ENCODE data around the gene PLEKHA5.

Gene PLEKHA5

DNA sequence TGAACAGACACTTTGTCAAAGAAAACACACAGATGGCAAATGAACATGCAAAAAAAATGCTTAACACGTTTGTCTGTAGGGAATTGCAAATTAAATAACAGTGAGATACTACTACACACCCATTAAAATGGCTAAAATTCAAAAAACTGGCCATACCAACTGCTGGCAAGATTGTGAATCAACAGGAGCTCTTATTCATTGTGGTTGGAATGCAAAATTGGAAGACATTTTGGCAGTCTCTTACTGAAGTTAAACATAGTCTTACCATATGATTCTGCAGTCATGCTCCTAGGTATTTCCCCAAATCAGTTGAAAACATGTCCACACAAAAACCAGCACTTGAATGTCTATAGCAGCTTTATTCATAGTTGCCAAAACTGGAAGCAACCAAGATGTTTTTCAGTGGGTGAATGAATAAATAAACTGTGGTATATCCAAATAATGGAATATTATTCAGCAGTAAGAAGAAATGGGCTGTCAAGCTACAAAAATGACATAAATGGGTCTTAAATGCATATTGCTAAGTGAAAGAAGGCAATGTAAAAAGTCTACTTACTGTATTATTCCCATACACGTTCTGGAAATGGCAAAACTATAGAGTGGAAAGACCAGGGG is 91.4 kb downstream of the PLEKHA5 start:
- Histone ChIP-seq H3K4me3 (replicated peaks; ENCODE audit: low read depth, low read length) (no peak overlapping the region), H3K27me3 (replicated peaks; ENCODE audit: control insufficient read depth, insufficient read depth, low read length) (no peaks in the 10 kb centered on the region), H3K36me3 (ENCODE audit: control insufficient read depth, insufficient read depth, low read length) (no peaks in the 10 kb centered on the region)
- TF ChIP-seq, protein P1, sequence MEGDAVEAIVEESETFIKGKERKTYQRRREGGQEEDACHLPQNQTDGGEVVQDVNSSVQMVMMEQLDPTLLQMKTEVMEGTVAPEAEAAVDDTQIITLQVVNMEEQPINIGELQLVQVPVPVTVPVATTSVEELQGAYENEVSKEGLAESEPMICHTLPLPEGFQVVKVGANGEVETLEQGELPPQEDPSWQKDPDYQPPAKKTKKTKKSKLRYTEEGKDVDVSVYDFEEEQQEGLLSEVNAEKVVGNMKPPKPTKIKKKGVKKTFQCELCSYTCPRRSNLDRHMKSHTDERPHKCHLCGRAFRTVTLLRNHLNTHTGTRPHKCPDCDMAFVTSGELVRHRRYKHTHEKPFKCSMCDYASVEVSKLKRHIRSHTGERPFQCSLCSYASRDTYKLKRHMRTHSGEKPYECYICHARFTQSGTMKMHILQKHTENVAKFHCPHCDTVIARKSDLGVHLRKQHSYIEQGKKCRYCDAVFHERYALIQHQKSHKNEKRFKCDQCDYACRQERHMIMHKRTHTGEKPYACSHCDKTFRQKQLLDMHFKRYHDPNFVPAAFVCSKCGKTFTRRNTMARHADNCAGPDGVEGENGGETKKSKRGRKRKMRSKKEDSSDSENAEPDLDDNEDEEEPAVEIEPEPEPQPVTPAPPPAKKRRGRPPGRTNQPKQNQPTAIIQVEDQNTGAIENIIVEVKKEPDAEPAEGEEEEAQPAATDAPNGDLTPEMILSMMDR (IDR thresholded peaks at IDR 0.05; ENCODE audit: insufficient read depth, low read length, poor library complexity, severe bottlenecking): no peak
- DNase-seq (ENCODE audit: extremely low read depth, insufficient read length): no peak

DNA sequence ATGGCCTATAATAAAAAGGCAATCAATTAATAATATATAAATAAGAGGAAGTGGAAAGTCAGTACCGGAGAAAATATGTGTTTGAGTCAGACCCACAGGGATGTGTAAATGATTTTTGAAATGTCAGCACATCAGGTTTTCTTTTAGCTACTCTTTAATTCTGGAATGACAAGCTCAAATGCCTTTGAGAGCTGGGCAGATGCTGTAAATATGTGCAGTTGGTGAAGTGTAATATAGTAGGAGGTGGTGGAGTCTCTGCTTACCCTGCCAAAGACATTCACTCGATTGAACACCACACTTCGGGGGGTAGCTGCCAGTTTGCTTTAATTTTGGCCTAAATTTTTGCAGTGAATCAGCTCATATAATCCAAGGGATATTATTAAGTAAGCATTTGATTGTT is 93.0 kb downstream of the PLEKHA5 start:
- no peak for DNase-seq (ENCODE audit: extremely low read depth, insufficient read length)
- Histone ChIP-seq H3K4me3 (replicated peaks; ENCODE audit: low read depth, low read length) (no peak overlapping the region), H3K36me3 (ENCODE audit: control insufficient read depth, insufficient read depth, low read length) (no peaks in the 10 kb centered on the region), H3K27me3 (replicated peaks; ENCODE audit: control insufficient read depth, insufficient read depth, low read length) (no peaks in the 10 kb centered on the region)
- TF ChIP-seq, protein P1 (IDR thresholded peaks at IDR 0.05; ENCODE audit: insufficient read depth, low read length, poor library complexity, severe bottlenecking): no peak

DNA sequence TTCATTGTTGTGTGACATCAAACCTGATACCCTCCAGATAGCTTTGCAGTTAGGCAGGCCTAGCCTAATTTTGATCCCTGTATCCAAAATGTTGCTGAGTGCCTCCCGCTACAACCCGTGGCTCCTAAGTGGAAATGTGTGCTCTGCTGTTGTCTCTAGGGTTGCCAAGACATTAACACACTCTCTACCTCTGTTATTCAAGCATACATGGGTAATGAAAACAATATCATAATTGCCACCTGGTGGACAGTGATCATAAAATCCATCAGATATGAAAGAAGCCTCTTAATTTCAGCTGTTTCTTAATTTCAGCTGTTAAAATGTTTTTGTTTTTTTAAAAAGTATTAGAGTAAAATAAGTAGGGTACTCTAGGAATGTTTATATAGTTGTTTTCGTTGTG is 93.5 kb downstream of the PLEKHA5 start:
- TF ChIP-seq, protein P1 (IDR thresholded peaks at IDR 0.05; ENCODE audit: insufficient read depth, low read length, poor library complexity, severe bottlenecking): no peak
- DNase-seq (ENCODE audit: extremely low read depth, insufficient read length): no peak
- Histone ChIP-seq H3K36me3 (ENCODE audit: control insufficient read depth, insufficient read depth, low read length) (no peaks in the 10 kb centered on the region), H3K4me3 (replicated peaks; ENCODE audit: low read depth, low read length) (no peak overlapping the region), H3K27me3 (replicated peaks; ENCODE audit: control insufficient read depth, insufficient read depth, low read length) (no peaks in the 10 kb centered on the region)

DNA sequence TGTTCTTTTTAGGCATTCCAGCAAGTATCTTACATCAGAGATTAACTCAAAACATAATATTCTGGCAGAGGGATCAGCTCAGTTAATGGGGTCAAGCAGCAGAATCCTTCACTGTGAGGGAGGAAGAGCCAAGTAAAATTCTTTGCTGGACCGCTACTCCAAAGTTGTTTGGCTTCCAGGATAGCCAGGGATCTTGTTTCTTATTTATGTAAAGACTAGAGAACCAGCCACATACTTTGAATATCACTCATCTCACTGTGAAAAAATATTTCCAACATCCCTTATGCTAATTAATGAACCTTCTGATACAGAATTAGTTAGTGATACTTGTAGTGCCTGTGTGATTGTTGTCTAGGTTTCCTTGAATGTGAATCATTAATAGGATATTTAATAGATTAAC is 94.2 kb downstream of the PLEKHA5 start:
- Histone ChIP-seq H3K4me3 (replicated peaks; ENCODE audit: low read depth, low read length) (no peak overlapping the region), H3K27me3 (replicated peaks; ENCODE audit: control insufficient read depth, insufficient read depth, low read length) (no peaks in the 10 kb centered on the region), H3K36me3 (ENCODE audit: control insufficient read depth, insufficient read depth, low read length) (no peaks in the 10 kb centered on the region)
- no peak for DNase-seq (ENCODE audit: extremely low read depth, insufficient read length)
- TF ChIP-seq, protein P1 (IDR thresholded peaks at IDR 0.05; ENCODE audit: insufficient read depth, low read length, poor library complexity, severe bottlenecking): no peak

DNA sequence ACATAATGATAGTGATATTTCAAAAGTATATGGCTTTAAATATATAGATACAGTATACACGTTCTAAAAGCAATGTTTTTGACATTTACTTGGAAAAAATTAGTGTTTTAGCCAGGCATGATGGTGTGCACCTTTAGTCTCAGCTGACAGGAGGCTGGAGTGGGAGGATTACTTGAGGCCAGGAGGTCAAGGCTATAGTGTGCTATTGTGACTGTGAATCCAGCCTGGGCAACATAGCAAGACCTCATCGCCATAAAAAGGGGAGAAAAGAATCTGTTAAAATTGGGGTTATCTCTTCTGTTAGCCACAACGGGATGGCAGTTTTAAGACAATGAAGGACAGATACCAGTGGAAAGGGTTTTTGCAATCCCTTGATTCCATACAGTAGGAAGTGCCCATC is 95.2 kb downstream of the PLEKHA5 start:
- no peaks in the 10 kb centered on the region for H3K36me3 ChIP-seq (ENCODE audit: control insufficient read depth, insufficient read depth, low read length)
- DNase-seq (ENCODE audit: extremely low read depth, insufficient read length): no peak
- H3K27me3 ChIP-seq (replicated peaks; ENCODE audit: control insufficient read depth, insufficient read depth, low read length): no peaks in the 10 kb centered on the region
- H3K4me3 ChIP-seq (replicated peaks; ENCODE audit: low read depth, low read length): no peak overlapping the region
- TF ChIP-seq, protein P1 (IDR thresholded peaks at IDR 0.05; ENCODE audit: insufficient read depth, low read length, poor library complexity, severe bottlenecking): no peak

Measured in GM06990 (cell line).